Stimulated activated CD4-positive, alpha-beta T cell treated with anti-CD3 and anti-CD28 coated beads, Interleukin-2, amount 100 ng/mL, for 24 hours (primary cell): ENCODE measurements around the gene PGAM5.
"Not testable (repeated sequence)": the region's sequence is repeated elsewhere in the genome, so short reads cannot be mapped to it uniquely, and the experiment has no call there.

ENCODE experiments used
- DNase-seq, 2 donors: peaks; one replicate each; pipeline ENCODE4 v3.0.0-alpha.2; 2020

Gene PGAM5

DNA sequence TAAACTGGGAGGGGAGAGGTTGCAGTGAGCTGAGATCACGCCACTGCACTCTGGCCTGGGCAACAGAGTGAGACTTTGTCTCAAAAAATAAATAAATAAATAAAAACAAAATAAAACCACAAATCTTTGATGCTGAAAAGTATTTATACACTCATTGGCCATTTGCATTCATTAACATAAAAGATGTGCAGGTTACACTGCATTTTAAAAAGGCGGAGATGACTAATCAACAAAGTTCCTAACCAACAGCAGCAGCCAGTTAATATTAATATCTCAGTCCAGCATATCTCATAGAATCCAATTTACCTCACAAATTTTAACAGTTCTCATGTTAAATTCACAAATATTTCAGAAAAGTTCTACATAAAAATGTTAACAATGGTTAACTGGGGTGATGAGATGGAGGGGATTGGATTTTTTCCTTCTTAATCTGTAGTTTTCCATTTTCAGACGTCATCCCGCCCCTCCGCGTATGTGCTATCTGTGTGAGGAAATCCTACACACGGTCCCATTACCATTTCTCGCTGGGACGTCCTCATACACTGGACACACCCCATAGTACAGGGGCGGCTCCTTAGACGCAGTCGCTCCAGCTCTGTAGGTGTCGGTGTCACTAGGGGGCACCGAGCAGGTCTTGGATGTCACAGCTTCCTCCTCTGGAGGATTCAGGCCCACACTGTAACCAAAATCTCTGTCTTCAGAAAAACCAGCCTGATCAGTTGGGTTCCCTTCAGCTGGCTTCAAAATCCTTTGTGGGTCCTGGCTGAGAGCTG is 43.7 kb downstream of the PGAM5 start:
- DNase-seq = no peak

DNA sequence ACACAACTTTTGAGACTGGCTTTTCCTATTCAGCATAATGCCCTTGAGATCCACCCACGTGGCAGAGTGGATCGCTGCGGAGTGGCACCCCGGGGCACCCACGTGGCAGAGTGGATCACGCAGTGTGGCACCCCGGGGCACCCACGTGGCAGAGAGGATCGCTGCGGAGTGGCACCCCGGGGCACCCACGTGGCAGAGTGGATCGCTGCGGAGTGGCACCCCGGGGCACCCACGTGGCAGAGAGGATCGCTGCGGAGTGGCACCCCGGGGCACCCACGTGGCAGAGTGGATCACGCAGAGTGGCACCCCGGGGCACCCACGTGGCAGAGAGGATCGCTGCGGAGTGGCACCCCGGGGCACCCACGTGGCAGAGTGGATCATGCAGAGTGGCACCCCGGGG is 48.2 kb downstream of the PGAM5 start:
- not testable (repeated sequence) for DNase-seq

DNA sequence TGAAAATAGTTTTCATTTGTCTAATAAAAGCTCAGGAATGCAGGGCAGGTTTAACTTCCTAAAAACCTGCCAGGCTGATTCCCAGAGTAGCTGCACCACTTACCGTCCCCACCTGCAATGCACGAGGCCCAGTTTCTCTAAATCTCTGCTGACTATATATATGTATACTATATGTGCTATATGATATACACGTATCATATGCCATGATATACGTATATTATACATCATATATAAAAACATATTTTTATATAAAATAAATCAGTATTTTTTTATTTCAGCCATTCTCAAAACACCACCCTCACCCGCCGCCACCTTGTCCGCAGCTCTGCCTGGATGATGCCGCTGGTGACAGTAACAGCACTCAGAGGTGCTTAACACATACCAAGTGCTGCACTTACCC is 48.7 kb downstream of the PGAM5 start:
- DNase-seq = no peak

DNA sequence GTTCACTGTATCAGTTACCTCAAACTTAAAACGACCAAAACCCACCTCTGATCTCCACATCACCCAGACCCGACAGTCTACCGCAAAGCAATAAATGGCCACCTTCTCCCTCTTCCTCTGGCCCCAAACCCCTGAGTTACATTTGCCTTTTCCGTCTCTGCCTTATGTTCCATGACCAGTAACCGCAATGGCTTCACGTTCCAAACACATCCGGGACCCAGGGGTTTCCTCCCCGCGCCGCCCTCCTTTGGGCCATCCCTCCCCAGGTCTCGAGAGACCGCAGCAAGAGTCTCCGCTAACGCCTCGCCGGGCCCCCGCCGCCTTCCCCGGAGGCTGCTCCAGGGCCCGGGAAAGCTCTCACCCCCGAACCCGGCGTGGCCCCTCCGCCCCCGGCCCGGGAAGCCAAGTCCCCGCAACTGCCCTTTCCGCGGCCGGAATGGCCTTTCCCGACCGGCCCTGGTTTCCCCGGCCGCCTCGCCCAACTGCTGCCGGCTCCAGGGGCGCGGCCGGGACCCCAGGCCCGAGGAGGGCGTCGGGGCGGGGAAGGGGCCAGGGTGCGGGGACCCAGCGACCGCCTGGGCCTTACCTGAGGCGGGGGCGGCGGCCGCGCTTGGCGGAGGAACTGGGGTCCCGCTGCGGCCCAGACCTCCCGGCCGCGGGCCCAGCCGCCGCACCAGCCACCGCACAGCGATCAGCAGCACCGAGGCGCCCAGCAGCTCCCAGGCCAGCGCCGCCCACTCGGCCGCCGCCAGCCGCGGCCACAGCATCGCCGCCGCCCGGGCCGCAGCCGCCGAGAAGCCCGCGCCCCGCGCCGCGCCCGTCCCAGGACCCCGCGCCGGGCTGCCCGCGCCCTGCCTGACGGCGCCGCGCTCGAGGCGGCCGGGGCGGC is 50.6 kb downstream of the PGAM5 start, which contains the start of gene ANKLE2:
Gene ANKLE2 (minus strand): TSS at position 801 of the 889 bp plus-strand sequence. CDS start 34 bp downstream, at position 767.
- DNase-seq = peak; percentile 75 to 76

DNA sequence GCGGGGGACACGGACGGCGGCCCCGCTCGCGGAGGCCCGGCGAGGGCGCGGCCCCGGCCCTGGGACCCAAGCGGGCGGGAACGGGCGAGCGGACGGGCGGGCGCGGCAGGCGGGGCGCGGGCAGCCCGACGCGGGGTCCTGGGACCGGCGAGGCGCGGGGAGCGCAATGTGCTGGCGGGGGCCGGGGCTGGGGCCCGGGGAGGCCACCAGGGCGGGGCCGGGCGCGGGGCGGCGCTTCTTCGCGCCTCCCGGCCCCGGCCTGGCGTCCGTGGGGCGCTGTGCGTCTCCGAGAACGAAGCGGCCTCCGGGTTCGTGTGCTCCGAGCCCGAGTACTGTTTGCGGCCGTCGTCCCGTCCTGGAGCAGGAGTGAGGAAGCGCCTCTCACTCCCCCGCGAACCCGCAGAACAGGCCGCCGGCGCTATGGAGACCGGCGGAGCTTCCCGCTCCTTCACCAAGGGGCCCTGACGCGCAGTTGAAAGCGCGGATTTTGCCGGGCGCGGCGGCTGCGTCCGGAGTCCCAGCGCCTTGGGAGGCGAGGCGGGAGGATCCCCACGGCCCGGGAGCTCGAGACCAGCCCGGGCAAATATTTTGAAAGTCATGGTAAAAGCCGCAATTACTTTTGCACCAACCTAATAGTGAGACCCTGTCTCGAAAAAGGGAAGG is 51.4 kb downstream of the PGAM5 start:
- peak; percentile 88 for DNase-seq

DNA sequence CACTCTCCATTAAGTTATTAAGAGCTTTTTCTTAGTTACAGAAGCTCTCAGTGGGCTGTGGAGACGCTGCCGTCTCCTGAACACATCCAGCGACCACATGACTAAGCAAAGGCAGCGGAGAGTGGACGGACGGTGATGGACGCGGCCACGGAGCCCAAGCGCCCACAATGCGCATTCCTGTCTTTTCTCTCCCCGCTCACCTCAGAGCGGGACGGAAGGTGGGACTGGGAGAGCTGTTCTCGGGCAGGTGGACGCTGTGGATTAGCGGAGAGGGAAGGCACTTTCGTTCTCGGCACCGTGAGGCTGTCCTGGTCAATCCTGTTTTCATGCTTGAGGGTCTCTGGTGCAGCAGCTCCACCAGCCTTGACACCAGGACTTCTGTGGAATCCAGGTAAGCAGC is 53.6 kb downstream of the PGAM5 start:
- no peak for DNase-seq

DNA sequence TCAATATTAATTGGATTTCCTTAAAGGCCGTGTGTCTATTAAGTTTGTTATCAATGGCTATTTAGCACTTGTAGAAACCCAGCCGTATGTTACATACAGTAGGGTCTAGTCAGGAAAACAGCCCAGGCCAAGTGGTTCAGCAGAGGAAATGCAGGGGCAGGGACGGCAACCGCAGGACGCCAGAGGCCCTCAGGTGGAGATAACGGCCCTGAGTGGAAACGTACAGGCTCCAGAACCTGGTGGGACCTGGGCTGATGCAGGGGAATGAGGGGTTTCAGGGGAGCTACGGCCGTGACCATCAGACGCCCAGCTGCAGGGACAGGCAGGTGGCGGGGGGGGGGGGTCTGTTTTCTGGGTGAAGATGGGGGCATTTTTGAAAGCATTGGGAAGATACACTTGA is 54.7 kb downstream of the PGAM5 start:
- DNase-seq = no peak

DNA sequence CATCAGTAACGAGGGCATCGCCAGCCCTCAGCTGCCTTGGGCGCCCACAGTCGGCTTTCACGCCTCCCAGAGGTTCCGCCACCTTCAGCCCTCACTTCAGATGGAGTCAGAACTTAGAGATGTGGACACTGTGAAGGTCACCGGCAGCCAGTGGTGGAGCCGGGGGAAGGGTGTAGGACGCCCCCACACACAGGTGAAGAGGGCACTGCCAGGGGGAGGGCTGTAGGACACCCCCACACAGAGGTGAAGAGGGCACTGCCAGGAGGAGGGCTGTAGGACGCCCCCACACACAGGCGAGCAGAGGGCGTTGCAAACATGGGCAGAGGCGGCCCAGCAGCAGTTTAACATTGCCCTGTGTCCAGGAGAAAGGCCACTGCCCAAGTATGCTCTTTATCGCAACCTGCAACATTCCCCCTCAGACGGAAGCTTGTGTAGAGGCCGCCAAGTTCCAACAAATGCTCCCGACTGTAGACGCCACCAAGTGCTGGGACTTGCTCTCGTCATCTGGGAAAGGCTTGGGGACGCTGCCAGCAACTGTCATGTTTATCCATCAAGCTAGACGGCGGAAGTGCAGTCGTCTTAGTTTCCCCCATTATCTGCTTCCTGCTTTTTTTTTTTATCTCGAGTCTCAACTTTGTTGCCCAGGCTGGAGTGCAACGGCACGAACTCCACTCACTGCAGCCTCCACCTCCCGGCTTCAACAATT is 55.9 kb downstream of the PGAM5 start:
- no peak for DNase-seq

DNA sequence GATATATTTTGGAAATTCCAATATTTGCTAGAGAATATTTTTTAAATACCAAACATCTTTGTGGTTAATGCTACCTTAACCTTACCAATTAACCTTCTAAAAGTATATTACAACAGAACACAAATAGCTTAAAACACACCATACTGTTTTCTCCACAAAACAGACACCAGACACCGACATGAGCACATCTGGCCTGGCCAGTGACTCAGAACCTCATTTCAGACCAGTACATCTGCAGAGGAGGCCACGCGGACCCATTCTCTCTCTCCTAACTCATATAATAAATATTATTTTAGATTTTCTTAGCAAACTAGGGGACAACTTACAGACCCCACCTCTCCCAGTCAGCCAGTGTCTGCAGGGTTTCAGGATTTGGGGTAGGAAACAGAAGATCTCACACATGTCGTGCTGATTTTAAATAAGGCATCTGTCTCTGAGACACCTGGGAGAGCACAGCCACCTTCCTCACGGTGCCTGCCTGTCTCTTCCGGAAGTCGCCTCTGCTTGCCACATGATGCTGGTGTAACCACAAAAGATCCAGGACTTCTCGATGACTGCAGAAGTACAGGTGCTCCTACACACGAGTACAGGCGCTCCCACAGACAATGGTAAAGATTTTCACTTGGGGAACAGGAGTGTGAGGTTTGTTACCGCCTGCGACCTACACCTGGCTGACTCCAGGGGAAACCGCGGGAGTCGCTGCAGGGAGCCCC is 60.6 kb downstream of the PGAM5 start:
- DNase-seq = peak; percentile 34 to 38
